Stimulated activated CD8-positive, alpha-beta memory T cell treated with anti-CD3 and anti-CD28 coated beads, Interleukin-12 subunit alpha, Interleukin-12 subunit beta, amount 100 ng/mL, for 1 hour (primary cell): Measurements from ENCODE around the gene THPO.

Source experiments
- DNase-seq: peaks from one replicate; pipeline ENCODE4 v3.0.0-alpha.2; 2020; ENCODE audit warnings: low read depth

THPO gene

DNA sequence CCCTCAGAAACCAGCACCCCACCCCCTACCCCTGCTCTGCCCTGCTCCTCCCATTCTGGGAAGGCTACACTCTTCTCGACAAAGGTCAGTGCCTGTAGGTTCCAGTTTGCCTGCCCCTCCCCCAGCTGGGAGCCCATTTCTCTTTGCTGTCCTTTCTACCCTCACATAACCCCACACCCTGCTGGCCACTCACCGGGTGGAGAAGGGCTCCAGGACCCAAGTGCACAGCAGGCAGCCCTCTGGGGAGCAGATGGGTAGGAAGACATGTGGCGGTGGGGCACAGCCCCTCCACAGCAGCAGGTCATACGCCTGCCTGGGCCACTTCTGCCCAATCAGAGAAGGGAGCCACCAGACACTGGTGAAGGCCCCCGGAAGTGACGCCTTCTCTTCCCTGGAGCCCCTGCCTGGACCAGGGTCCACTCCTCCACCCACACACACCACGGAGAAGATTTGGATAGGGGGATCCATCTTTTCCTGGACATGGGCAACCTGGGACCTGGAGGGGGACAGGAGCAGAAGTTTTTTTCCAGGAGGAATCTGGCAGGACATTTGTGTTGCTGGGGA lies at the start of gene THPO:
Gene THPO, minus strand, starts transcription at position 326 of the 564 bp plus-strand sequence. CDS start 1,948 bp downstream, outside the sequence.
- no peak for DNase-seq

DNA sequence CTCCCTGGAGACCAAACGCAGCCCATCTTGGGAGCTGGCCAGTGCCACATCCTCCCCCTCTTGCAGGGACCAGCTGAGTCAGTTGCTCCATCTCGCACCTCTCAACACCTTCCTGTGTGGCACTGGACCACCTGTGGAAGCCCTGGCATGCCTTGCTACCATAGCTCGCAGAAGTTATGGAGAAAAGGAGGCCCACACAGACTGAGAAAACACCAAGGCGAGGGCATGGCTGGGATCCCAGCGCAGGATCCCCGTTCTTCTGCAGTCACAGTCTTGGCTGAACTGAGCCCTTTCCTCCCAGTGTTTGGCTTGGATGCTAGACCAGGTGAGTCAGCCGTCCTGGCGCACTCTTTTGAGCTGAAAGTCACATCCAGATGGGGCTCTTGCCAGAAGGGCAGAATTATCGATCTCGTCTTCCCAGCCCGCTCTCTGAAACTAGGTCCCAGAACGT lies 48.7 kb upstream of the THPO start:
- DNase-seq, result no peak

DNA sequence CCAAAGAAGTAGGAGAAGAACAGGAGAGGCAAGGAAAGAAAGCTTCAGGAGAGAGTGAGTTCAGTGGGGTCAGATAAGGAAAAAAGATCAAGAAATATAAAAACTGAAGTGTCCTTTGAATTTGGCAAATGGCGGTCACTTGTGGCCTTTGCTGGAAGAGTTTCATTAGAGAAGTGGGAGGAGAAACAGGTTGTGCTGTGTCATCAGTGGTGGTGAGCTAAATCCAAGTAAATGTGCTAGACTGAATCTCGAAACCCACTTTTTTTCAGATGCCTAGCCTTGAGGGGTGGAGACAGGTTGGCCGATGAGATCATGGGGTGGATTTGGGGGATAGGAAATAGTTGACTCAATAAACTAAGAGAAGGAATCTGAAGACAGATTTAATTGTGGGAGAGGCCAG lies 45.6 kb upstream of the THPO start:
- no peak for DNase-seq

- no peak for DNase-seq
Measured at GRCh38 chr3:184419171-184419570, 41.2 kb upstream of the THPO start.

DNA sequence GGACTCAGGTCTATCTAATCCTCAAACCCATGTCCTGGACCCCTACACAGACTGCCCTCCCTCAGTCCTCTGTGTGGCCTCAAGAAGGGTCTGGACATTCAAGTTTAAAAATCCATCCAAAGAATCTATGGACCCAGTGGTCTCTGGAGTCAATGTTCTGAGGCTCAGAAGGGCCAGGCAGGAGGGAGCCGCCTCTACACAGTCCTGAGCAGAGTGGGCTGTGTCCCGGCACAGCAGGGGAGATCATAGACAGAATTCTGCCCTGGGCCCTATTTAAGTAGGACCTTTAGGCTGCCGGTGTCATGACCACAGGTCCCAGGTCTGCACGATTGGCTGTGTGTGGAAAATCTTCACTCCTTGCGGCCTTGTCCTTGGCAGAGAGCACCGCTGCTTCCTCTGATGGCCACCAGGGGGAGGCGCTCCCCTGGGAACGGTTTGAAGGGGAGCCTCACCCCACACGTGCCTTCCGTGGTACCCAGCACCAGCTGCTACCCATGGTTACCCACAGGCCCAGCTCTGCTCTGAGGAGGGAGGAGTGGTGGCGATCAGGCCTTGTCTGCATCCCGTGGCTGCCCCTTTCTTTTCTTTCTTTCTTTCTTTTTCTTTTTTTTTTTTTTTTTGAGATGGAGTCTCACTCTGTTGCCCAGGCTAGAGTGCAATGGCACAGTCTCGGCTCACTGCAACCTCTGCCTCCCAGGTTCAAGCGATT lies 39.8 kb upstream of the THPO start:
- DNase-seq, result peak; percentile 41

GRCh38 chr3:184415203-184415490 lies 37.1 kb upstream of the THPO start:
- no peak for DNase-seq

GRCh38 chr3:184414418-184415202 lies 36.6 kb upstream of the THPO start:
- no peak for DNase-seq

DNA sequence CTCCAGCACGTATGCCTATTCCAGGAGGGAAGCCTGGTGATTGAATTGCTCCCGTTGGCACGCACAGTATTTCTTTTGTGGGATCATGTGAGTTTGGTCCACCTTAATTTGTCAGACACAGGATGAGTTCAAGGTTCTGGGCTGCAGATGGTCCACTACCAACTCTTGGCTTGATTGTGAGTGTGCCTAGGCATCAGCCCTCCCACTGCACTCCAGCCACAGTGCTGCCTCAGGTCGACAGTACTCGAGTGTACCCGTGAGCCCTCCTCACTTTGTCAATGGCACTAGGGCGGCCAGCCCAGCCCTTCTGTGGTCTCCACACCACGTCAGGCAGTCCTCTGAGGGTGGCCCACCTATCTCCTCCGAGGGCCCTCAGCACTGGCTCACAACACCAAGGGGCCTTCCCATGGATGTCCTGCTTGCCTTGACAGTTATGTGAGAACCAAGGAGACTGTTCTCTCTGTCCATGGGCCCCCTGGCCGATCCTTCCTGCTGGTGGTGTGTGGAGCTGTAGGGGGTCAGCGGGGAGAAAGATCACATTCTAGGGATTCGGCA lies 32.0 kb upstream of the THPO start:
- DNase-seq, result no peak

DNA sequence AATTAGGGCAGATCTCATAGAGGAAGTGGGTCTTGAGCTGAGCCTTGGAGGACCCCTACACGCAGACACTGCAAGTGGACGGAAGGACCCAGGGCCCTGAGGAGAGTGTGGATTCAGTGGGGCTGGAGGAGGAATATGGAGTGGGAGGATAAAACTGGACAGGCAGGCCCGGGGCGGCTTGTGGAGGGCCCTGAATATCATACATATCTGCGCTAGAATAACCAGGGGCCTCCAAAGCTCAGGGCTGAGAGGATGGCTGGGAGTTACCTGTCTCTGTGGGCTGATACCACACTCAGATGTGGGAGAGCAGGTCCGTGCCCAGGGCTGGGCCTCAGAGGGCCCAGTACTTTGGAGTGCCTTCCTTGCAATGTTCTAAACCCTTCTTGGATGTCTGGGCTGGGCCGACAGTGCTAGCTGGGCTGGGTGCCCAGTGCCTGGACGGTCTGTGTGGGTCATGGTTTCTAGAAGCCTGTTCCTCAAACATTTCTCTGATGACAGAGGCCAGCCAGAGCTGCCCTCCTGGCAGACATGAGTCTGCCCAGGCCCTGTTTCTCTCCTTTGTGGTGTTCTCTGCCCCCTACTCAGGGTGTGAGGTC lies 31.4 kb upstream of the THPO start:
- no peak for DNase-seq

- no peak for DNase-seq
Measured at GRCh38 chr3:184405075-184406030, 27.3 kb upstream of the THPO start.

GRCh38 chr3:184399410-184399809 lies 21.4 kb upstream of the THPO start:
- DNase-seq, result no peak

DNA sequence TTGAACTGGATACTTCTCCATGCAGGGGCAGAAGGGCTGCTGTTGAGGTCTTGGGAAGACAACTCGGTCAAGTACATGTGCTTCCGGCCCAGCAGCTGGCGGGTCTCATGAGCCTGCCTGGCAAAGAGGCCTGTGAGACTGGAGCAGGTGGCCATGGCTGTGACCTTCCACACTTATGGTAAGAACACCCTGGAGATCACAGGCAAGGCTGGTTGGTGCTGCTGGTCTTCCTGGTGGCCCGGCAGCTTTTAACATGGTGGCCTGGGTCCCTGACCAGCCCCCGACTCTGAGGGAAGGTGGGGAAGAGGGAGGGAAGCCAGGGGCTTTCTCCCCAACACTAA lies 17.3 kb upstream of the THPO start:
- DNase-seq, result no peak

DNA sequence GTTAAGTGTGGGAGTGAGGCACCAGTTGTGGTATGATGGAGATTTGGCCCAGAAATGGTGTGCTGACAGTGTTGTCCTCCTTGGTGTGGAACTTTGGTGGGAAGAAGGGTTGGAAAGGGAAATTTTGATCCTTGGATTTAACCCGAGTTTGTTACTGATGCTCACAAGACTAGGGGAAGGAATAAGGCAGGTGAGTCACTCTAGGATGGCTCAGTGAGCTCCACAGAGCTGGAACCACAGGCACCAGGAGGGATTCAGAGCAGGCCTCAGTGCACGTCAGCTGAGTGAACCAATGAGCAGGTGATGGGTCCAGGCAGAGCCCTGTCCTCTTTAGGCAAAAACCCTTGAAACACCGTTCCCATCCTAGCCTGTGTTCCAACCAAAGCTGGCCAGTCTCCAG lies 13.3 kb upstream of the THPO start:
- DNase-seq, result no peak

- DNase-seq, result no peak
Measured at GRCh38 chr3:184389935-184390528, 12.0 kb upstream of the THPO start.

- no peak for DNase-seq
Measured at GRCh38 chr3:184389384-184389783, 11.4 kb upstream of the THPO start.

- DNase-seq, result no peak
Measured at GRCh38 chr3:184388936-184389230, 10.9 kb upstream of the THPO start.

GRCh38 chr3:184388164-184388935 lies 10.3 kb upstream of the THPO start:
- DNase-seq, result no peak

GRCh38 chr3:184387174-184387714 lies 9.2 kb upstream of the THPO start:
- DNase-seq, result no peak

DNA sequence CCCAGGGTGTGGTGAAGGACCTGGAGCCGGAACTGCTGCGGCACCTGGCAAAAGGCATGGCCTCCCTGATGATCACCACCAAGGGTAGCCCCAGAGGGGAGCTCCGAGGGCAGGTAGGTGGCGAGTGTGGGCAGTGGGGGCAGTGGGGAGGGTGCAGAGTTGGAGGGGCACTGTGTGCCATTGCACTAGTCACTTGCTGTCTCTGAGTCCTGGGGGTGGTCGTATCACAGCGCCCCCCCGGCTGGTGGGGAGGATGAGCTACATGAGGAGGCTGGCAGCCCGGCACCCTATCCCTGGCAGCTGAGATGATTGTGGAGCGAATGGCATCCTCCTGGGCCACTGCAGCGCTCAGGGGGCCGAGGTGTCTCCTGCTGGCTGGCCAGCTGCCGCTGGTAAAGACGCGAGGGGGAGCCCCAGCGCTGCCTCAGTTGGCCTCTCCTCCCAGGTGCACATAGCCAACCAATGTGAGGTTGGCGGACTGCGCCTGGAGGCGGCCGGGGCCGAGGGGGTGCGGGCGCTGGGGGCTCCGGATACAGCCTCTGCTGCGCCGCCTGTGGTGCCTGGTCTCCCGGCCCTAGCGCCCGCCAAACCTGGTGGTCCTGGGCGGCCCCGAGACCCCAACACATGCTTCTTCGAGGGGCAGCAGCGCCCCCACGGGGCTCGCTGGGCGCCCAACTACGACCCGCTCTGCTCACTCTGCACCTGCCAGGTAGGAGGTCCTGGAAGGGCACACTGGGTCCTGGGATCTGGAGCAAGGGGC lies 8.2 kb upstream of the THPO start:
- DNase-seq, result no peak
